SW480 (cell line): ENCODE measurements around the gene GRM7.

Source experiments
- DNase-seq: peaks from one replicate; pipeline ENCODE4 v3.0.0-alpha.2; 2016; ENCODE audit warnings: low spot score

The GRM7 gene

DNA sequence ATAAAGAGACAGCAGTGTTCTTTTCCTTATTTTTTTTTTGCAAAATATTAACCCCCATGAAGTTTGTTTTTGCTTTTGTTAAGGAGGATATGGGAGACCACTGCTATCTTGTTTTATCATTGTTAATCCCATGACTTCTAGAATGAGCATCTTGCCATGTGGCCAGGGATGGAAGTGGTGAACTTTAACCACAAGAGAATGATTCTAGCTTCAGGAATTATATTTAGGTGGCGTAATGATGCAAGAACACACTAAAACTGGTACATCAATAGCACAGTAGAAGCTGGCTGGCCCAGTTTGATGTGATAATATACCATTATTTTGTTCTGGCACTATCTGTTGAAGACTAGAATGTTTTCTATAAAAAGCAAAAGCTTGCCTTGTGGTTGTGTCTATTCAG, 720.9 kb downstream of the GRM7 start:
- DNase-seq = no peak

GRCh38 chr3:7585052-7585451, 724.1 kb downstream of the GRM7 start:
- no peak for DNase-seq

- no peak for DNase-seq
Measured at GRCh38 chr3:7588236-7588635, 727.3 kb downstream of the GRM7 start.

- DNase-seq = no peak
Measured at GRCh38 chr3:7589526-7589925, 728.6 kb downstream of the GRM7 start.

DNA sequence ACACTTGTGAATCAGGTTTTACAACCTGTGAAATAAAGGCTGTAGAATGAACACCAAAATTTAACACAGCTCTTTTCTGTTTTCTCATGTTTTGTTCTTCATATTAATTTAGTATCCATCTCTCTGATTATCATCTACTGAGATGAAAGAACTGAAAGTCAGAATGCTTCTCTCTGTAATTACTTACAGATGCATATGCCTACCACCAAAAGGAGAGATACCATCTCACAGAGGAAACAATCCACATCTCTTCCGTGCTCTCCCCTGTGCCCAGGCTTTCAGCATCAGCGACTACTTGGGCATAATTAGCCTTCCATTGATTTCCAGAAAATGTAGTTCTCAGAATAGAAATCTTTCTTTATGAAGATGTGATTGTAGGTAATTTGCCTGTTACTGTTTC, 741.4 kb downstream of the GRM7 start:
- DNase-seq = no peak

GRCh38 chr3:7607083-7607482, 746.2 kb downstream of the GRM7 start:
- no peak for DNase-seq

DNA sequence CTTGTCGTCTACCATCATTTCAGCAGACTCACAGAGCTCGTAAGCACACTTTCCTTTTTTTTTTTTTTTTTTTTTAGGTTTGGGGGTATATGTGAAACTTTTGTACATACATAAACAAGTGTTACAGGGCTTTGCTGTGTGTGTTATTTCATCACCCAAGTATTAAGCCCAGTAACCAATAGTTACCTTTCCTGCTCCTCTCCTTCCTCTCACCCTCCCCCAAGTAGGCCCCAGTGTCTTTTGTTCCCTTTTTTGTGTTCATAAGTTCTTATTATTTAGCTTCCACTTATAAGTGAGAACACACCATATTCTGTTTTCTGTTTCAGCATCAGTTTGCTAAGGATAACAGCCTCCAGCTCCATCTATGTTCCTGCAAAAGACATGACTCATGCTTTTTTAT, 746.8 kb downstream of the GRM7 start:
- DNase-seq = no peak

DNA sequence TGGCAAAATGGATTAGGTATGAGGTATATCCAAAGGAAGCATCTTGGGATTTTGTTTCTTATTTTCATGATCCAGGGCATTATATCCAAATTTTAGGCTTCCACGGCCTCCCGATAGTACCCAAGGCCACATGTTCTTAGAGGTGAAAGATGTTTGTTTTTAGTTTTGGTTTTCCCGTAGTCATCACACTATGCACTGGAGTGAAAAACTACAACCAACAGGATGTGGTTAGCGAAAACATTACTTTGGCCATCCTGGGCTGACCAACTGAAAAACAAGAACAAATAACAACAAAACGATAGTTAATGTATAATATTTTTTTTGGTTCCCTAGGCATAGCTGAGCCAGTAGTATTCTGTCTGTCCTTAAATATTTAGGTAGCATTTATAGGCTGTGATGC, 749.7 kb downstream of the GRM7 start:
- no peak for DNase-seq

DNA sequence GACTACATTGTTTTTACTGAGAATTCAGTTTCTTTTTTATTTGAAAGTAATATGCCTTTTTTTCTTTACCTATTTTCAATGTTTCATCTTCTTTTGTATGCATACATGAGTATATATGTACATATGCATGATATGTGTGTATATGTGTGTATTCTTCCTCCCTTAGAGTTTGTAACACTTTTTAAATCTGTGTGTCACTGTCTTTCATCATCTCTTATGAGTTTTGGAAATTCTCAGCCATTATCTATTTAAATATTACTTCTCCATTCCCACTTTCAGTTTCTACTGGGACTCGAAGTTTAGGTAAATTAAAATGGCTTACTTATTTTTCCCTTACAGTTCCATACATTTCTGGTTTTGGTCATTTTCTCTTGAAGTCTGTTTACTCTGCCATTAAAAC, 754.1 kb downstream of the GRM7 start:
- no peak for DNase-seq

DNA sequence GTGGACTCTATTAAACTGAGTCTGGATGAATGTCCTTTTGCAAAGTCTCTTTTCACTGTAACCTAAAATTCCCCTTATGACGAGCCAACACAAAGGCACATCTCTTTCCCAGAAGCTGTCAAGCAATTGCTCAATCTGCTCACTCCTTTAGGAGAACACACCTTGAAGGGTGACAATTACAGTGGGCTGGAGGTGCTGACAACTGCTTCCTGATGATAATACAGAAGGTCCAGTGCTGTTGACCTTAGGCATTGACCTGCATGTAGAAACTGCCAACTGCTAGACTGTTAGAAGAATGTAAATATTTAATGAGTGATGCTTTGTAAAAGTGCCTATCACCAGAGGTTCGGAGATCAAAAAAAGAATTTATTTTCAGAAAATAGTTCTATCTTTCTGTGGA, 757.7 kb downstream of the GRM7 start:
- DNase-seq = no peak

GRCh38 chr3:7620401-7620800, 759.5 kb downstream of the GRM7 start:
- no peak for DNase-seq

DNA sequence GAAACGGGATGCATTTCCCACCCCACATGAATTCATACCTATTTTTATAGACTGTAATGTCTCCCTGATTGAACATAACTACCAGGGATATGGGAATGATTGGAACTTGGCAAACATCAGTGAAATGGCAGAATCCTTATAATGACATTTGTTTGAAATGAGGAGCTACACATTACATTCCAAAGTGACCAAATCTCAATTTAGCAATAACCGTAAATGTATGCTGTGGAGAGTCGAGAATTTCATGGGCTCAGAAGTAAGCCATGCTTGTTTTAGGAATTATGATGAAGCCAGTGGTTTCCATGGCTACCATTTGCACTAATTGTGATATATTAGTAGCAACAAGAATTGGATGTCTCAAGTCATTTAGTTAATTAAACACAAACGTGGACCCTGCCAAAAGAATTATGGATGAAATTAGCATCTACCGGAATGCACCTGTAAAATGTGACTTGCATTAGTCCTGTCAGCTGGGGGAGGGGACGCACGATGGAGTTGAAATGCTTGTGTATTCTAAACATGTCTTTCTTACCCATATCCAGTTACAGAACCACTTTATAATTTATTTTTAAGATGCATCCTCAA, 760.2 kb downstream of the GRM7 start:
- no peak for DNase-seq

- no peak for DNase-seq
Measured at GRCh38 chr3:7621651-7622050, 760.7 kb downstream of the GRM7 start.

GRCh38 chr3:7625021-7625420, 764.1 kb downstream of the GRM7 start:
- DNase-seq = no peak

DNA sequence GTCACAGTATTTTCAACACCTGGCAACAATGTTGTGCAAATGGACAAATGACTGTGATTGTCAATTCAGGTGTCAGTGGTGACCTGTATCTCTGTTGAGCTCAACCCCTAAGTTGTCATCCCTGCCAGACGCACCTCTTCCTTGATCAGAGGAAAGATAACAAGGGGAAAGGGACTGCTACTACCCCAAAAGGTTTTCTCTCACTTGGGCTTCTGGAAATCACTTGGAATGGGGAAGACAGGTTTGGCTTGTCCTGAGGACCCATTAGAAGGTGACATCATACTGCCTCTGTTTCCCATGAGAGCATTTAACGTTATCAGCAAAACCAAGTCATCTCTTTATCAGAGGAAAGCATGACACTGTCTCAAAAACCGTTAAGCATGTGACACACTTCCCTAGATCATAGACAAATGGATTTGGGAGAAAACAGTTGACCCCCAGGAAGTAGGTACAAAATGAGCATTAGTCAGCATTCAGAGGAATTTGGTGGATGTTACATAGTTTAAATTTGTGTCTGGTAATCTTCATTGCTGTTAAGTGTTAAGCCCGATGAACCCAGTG, 769.5 kb downstream of the GRM7 start:
- no peak for DNase-seq

- DNase-seq = no peak
Measured at GRCh38 chr3:7630925-7631324, 770.0 kb downstream of the GRM7 start.

DNA sequence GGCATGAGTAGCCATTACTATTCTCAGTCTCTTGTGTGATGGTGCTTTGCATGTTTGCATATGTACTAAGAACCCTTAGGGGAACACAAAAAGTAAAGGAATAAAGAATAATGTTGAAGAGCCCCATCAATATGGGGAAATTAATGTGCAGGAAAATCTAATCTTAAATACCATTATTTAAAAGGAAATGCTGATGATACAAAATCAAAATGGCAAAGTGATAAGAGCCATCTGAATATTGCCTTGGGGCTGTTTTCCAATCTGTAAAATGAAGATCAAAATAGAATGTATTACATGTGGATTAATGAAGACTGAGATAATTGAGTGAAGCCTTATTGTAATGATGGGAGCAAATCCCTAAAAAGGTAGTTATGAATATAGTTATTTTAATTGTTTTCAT, 771.4 kb downstream of the GRM7 start:
- DNase-seq = no peak

GRCh38 chr3:7637694-7638093, 776.8 kb downstream of the GRM7 start:
- DNase-seq = no peak

DNA sequence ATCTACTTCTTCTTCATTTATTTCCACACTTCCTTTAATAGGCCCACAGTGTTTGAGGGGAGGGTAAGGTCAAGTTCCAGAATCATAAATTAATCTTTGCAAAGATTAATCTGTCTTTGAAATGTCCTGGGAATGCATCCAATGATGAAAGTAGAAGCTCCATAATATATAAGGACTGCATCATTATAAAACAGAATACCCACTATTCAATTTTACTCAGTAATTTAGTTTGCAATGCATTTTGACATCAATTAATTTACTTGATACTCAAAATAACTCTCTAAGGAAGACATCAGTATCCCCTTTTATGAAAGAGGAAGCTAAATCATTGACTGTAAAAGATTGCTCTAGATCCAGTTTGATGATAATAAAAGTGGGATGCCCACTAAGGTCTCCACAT, 777.2 kb downstream of the GRM7 start:
- DNase-seq = no peak

GRCh38 chr3:7640787-7641186, 779.9 kb downstream of the GRM7 start:
- DNase-seq = no peak

DNA sequence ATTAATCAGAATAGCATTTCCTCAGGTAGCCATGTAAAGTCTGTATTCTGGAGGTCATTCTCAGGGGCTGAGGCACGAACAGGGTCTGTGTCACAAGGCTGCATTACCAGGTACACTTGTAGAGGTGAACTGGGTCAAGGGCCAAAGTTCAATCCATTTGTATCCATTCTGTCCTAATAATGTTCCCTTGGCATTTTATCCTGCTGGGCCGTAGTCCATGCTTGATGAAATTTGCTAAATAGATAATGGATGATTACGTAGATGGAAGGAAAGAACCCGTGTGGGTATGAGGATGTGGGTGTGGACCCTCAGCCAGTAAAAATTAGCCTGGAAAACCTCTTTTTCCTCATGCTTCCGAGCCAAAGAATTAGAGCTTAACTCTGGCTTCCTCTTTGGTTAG, 785.9 kb downstream of the GRM7 start:
- no peak for DNase-seq

- no peak for DNase-seq
Measured at GRCh38 chr3:7650466-7650865, 789.6 kb downstream of the GRM7 start.

DNA sequence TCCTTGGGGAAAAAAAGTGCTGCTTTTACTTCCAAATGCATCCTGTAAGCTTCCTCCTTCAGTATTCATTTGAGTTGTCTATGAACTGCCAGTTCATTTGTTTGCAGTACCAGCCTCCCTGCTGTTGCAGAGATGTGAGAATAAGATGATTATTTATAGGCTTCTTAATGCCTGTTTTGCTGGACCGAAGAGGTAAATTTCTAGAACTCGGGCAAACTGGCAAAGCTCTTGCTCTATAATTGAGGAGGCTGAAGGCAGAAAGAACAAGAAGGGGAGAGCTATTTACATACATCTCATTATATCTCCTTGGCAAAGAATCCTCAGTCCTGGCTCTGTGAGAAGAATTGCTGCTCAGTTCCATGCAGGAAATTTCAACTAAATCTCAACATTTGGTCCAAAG, 790.4 kb downstream of the GRM7 start:
- DNase-seq = no peak

DNA sequence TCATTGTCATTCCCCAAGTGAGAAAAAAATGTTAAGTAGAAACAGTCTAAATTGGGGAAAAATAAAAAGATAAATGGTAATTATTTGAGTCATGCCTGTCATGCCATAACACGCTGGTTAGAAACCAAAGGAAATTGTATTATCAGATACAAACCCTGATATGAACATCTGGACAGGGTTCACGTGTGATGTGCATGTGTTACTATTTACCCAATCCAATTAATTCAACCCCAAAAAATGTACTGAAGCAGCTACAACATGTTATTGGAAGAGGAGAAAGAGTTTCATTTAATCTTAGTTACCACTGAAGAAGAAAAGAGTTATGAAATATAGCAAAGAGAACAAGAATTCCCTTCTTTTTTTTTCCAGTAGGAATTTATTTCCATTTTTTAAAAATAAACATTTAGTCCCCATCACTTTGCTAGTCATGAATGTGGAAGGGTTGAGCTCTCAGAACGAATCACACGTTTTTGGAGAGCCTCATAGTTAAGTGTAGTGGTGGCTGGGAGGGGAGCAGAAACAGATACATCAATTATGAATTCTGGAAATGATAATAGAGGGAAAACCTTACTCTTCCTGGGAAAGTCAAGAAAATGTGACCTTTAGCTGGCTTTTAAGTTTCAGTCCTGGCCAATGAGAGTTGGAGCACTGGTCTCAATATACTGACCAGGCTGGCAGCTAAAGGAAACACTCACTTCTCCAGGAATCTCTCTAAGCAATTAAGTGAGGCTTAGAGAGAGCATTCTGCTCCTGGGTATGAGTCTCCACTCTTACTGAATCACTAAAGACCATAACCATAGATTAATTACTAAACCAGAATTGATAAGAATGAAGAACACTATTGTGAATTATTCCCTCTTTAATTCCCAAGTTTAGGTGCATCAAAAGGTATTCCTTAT, 796.5 kb downstream of the GRM7 start:
- DNase-seq = no peak
